Stimulated activated CD4-positive, alpha-beta T cell treated with anti-CD3 and anti-CD28 coated beads, Interleukin-2, amount 100 ng/mL, for 4 hours (primary cell): ENCODE results near the gene CAPN13.
"Not testable (repeated sequence)": the region's sequence is repeated elsewhere in the genome, so short reads cannot be mapped to it uniquely, and the experiment has no call there.

Source experiments
- DNase-seq: peaks from one replicate; pipeline ENCODE4 v3.0.0-alpha.2; 2020; ENCODE audit warnings: low read depth

The CAPN13 gene

GRCh38 chr2:30705056-30705455 lies 102.2 kb downstream of the CAPN13 start:
- no peak for DNase-seq

- no peak for DNase-seq
These were observed 102.8 kb downstream of the CAPN13 start for GRCh38 chr2:30704309-30705020.

GRCh38 chr2:30702694-30703093 lies 104.6 kb downstream of the CAPN13 start:
- no peak for DNase-seq

- no peak for DNase-seq
These were observed 105.5 kb downstream of the CAPN13 start for GRCh38 chr2:30701782-30702181.

- DNase-seq, result not testable (repeated sequence)
These were observed 109.8 kb downstream of the CAPN13 start for GRCh38 chr2:30697242-30698103.

GRCh38 chr2:30695749-30696148 lies 111.5 kb downstream of the CAPN13 start:
- DNase-seq, result no peak

GRCh38 chr2:30694286-30695055 lies 112.8 kb downstream of the CAPN13 start:
- no peak for DNase-seq

GRCh38 chr2:30693821-30694281 lies 113.4 kb downstream of the CAPN13 start:
- DNase-seq, result no peak

- no peak for DNase-seq
These were observed 114.4 kb downstream of the CAPN13 start for GRCh38 chr2:30692829-30693275.

- DNase-seq, result no peak
These were observed 115.1 kb downstream of the CAPN13 start for GRCh38 chr2:30691948-30692828.

- DNase-seq, result no peak
These were observed 115.9 kb downstream of the CAPN13 start for GRCh38 chr2:30691091-30691947.

- DNase-seq, result no peak
These were observed 117.1 kb downstream of the CAPN13 start for GRCh38 chr2:30690126-30690561.

GRCh38 chr2:30689496-30690125 lies 117.6 kb downstream of the CAPN13 start:
- DNase-seq, result no peak

GRCh38 chr2:30688956-30689401 lies 118.3 kb downstream of the CAPN13 start:
- DNase-seq, result no peak

GRCh38 chr2:30686669-30687068 lies 120.6 kb downstream of the CAPN13 start:
- DNase-seq, result no peak

GRCh38 chr2:30686000-30686399 lies 121.2 kb downstream of the CAPN13 start:
- DNase-seq, result no peak

- DNase-seq, result no peak
These were observed 122.2 kb downstream of the CAPN13 start for GRCh38 chr2:30684996-30685395.

GRCh38 chr2:30684516-30684915 lies 122.7 kb downstream of the CAPN13 start:
- no peak for DNase-seq

- no peak for DNase-seq
These were observed 123.2 kb downstream of the CAPN13 start for GRCh38 chr2:30684026-30684425.
